Keratinocyte (primary cell): ENCODE results near the gene LDLRAD4. TPM values are rescaled to one million over a fixed set of nuclear protein-coding genes. Genes with fewer than 3 reads are reported as not detected.
"Not testable (repeated sequence)": the region's sequence is repeated elsewhere in the genome, so short reads cannot be mapped to it uniquely, and the experiment has no call there.

Experiments used
- DNase-seq: peaks from one replicate; pipeline ENCODE4 v3.0.0-alpha.2; 2011; ENCODE audit warnings: low read depth, missing footprints, low spot score
- FAIRE-seq: peaks from 2 replicates; lab custom pipeline; 2011; peaks lifted over from hg19 to GRCh38; lab: Jason Lieb, UNC
- H2AFZ ChIP-seq: 2 replicates; pipeline ENCODE4 v1.6.0; 2012; ENCODE audit warnings: low read length, control low read depth, inconsistent platforms; ENCODE audit not compliant: control insufficient read depth
- H3K27ac ChIP-seq: 2 replicates; pipeline ENCODE4 v1.5.1; 2011; ENCODE audit warnings: low read length; ENCODE audit not compliant: control insufficient read depth, insufficient read depth
- H3K27me3 ChIP-seq: 3 replicates; pipeline ENCODE4 v1.6.0; 2011; ENCODE audit warnings: low read length; ENCODE audit not compliant: control insufficient read depth, insufficient read depth; ENCODE audit errors: extremely low read depth
- H3K36me3 ChIP-seq, 2 experiments: 2 replicates in 1 of 2; 3 replicates in 1 of 2; pipeline ENCODE4 v1.5.1; 2011; ENCODE audit warnings: low read length in 2 of 2, mild to moderate bottlenecking in 1 of 2; ENCODE audit not compliant: control insufficient read depth in 2 of 2, insufficient read depth in 2 of 2; ENCODE audit errors: extremely low read depth in 1 of 2
- H3K4me1 ChIP-seq: 3 replicates; pipeline ENCODE4 v1.5.1; 2011; ENCODE audit warnings: low read length; ENCODE audit not compliant: control insufficient read depth, insufficient read depth; ENCODE audit errors: extremely low read depth
- H3K4me2 ChIP-seq: 3 replicates; pipeline ENCODE4 v1.6.0; 2011; ENCODE audit warnings: low read depth, low read length; ENCODE audit not compliant: control insufficient read depth, insufficient read depth; ENCODE audit errors: extremely low read depth
- H3K4me3 ChIP-seq, 3 experiments: fragments of 200-600 bp in 1 of 3; sonication (generic) in 1 of 3; 2 replicates in 2 of 3; 3 replicates in 1 of 3; pipeline ENCODE4 v1.5.1; 2011 to 2016; ENCODE audit warnings: low read length in 3 of 3, mild to moderate bottlenecking in 3 of 3, control low read depth in 2 of 3, inconsistent platforms in 1 of 3, low read depth in 1 of 3, mixed read lengths in 1 of 3, mixed run types in 1 of 3, moderate library complexity in 1 of 3; ENCODE audit not compliant: control insufficient read depth in 2 of 3, insufficient read depth in 2 of 3; ENCODE audit errors: extremely low read depth in 1 of 3
- H3K79me2 ChIP-seq: 2 replicates; pipeline ENCODE4 v1.6.0; 2012; ENCODE audit warnings: low read length; ENCODE audit not compliant: control insufficient read depth, insufficient read depth
- H3K9ac ChIP-seq: 3 replicates; pipeline ENCODE4 v1.6.0; 2011; ENCODE audit warnings: low read length; ENCODE audit not compliant: control insufficient read depth, insufficient read depth; ENCODE audit errors: extremely low read depth
- H3K9me1 ChIP-seq: 3 replicates; pipeline ENCODE4 v1.6.0; 2011; ENCODE audit warnings: low read length; ENCODE audit not compliant: control insufficient read depth, insufficient read depth; ENCODE audit errors: extremely low read depth
- H3K9me3 ChIP-seq: 2 replicates; pipeline ENCODE4 v1.5.1; 2012; ENCODE audit warnings: low read depth, low read length; ENCODE audit not compliant: control insufficient read depth
- H4K20me1 ChIP-seq: 3 replicates; pipeline ENCODE4 v1.6.0; 2011; ENCODE audit warnings: low read length; ENCODE audit not compliant: control insufficient read depth, insufficient read depth; ENCODE audit errors: extremely low read depth
- EZH2 ChIP-seq: IDR thresholded peaks from one replicate; pipeline ENCODE4 v1.6.1; 2012; ENCODE audit warnings: inconsistent platforms, mild to moderate bottlenecking, low read length, moderate library complexity
- dilution Hi-C: fragments of 300-500 bp; cut with MboI; formaldehyde crosslinking; loops from one replicate; pipeline ENCODE4 v1.7.0; 2020; ENCODE audit warnings: low sequenced_read_pairs; ENCODE audit not compliant: extremely low pct_ligation_motif_present
- polyA plus RNA-seq, 5 experiments: library from polyadenylated mRNA; depleted of rRNA in 3 of 5; stranded (reverse) in 3 of 5; stranded (forward) in 1 of 5; unstranded in 1 of 5; fragments of >200 nt; gene quantifications; 1 replicate in 1 of 5; 2 replicates in 3 of 5; 3 replicates in 1 of 5; pipeline versions ENCODE4 v1.2.1 to v1.2.3, GENCODE V29; 2011 to 2012; ENCODE audit warnings: missing spikeins in 2 of 5, low read depth in 1 of 5, low replicate concordance in 1 of 5
- TF ChIP-seq, protein P1 (sequence below), 3 experiments: IDR thresholded peaks in 1 of 3; conservative IDR thresholded peaks in 1 of 3; optimal IDR thresholded peaks in 1 of 3; 2 replicates in 2 of 3; 3 replicates in 1 of 3; pipeline versions ENCODE3 to v1.5.1; 2011; ENCODE audit warnings: low read length in 3 of 3, mild to moderate bottlenecking in 3 of 3, moderate library complexity in 2 of 3, control low read depth in 1 of 3, inconsistent platforms in 1 of 3; ENCODE audit not compliant: insufficient read depth in 2 of 3; ENCODE audit errors: extremely low read depth in 1 of 3

Gene LDLRAD4
- polyA plus RNA-seq, 1 donor (not counting 4 experiments of a cell fraction or from before 2014, with no cell fraction given) = not detected

DNA sequence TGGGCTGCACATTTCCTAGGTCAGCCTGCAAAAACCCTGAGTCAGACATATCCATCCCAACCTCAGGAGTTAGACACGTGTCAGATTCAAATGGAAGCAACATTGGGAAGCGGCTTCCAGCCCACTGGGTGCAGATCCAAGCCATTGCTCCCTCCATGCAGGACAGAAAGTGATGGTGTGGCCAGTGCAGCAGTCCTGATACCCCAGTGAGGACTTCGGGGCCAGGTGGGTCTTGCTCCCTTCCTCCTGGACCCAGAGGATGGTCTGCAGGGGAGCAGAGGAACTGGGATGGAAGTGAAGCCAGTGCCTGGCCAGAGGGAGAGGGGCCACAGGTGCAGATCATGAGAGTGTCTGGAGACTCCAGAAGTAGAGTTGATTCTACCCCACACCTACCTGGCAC, 255.8 kb downstream of the LDLRAD4 start:
- FAIRE-seq = no peak

DNA sequence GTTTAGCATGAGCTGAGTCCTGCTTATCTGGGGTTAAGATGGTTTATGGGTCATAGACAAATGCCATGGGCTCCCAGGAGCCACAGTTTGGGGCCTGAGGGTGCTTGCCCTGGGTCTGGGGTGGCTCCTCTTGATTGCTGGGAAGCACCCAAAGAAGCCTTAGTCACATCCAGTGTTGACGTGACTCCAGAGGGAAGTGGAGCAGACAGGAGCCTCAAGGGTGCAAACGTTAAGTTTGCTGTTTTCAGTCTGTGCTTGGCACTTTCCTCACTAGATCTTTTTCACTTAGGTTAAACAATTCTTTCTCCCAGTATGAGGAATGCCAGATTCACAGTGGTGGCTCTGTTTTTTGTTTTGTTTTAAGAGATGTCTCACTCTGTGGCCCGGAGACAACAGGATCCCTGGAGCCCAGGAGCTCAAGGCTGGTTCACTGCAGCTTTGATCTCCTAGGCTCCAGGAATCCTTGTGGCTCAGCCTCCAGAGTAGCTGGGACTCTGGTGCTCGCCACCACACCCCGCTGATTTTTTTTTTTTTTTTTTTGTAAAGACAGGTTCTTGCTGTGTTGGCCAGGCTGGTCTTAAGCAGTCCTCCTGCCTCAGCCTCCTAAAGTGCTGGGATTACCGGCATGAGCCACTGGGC, 256.5 kb downstream of the LDLRAD4 start:
- H3K36me3 ChIP-seq = no peaks in the 10 kb centered on the region
- TF ChIP-seq EZH2 = no peak
- TF ChIP-seq, protein P1, sequence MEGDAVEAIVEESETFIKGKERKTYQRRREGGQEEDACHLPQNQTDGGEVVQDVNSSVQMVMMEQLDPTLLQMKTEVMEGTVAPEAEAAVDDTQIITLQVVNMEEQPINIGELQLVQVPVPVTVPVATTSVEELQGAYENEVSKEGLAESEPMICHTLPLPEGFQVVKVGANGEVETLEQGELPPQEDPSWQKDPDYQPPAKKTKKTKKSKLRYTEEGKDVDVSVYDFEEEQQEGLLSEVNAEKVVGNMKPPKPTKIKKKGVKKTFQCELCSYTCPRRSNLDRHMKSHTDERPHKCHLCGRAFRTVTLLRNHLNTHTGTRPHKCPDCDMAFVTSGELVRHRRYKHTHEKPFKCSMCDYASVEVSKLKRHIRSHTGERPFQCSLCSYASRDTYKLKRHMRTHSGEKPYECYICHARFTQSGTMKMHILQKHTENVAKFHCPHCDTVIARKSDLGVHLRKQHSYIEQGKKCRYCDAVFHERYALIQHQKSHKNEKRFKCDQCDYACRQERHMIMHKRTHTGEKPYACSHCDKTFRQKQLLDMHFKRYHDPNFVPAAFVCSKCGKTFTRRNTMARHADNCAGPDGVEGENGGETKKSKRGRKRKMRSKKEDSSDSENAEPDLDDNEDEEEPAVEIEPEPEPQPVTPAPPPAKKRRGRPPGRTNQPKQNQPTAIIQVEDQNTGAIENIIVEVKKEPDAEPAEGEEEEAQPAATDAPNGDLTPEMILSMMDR (optimal IDR thresholded peaks at IDR 0.05 in 1 of 3, IDR thresholded peaks at IDR 0.05 in 1 of 3, conservative IDR thresholded peaks at IDR 0.05 in 1 of 3; ENCODE audit: extremely low read depth in 1 of 3, insufficient read depth in 2 of 3, low read length in 3 of 3) = no peak
- H3K27ac ChIP-seq = no peak overlapping the region
- no peaks in the 10 kb centered on the region for H3K79me2 ChIP-seq
- no peak overlapping the region for H3K9ac ChIP-seq
- dilution Hi-C loops = no loop called here
- H3K27me3 ChIP-seq = no peaks in the 10 kb centered on the region
- H3K4me1 ChIP-seq = no peaks in the 10 kb centered on the region
- H4K20me1 ChIP-seq = no peaks in the 10 kb centered on the region
- no peak overlapping the region for H3K4me2 ChIP-seq
- FAIRE-seq (no peak), DNase-seq (no peak)
- H3K9me3 ChIP-seq = no peaks in the 10 kb centered on the region
- no peaks in the 10 kb centered on the region for H3K9me1 ChIP-seq
- no peak overlapping the region for H2AFZ ChIP-seq
- no peak overlapping the region for H3K4me3 ChIP-seq

More for the DNA sequence above, 255.8 kb downstream of the LDLRAD4 start:
- Histone ChIP-seq H3K9me1 (no peaks in the 10 kb centered on the region), H3K4me3 (no peak overlapping the region), H3K4me1 (no peaks in the 10 kb centered on the region), H2AFZ (no peak overlapping the region), H3K27me3 (no peaks in the 10 kb centered on the region), H3K27ac (no peak overlapping the region), H3K9me3 (no peaks in the 10 kb centered on the region), H3K36me3 (no peaks in the 10 kb centered on the region), H4K20me1 (no peaks in the 10 kb centered on the region), H3K79me2 (no peaks in the 10 kb centered on the region), H3K4me2 (no peak overlapping the region), H3K9ac (no peak overlapping the region)
- no peak for TF ChIP-seq EZH2
- TF ChIP-seq, protein P1 (optimal IDR thresholded peaks at IDR 0.05 in 1 of 3, IDR thresholded peaks at IDR 0.05 in 1 of 3, conservative IDR thresholded peaks at IDR 0.05 in 1 of 3; ENCODE audit: extremely low read depth in 1 of 3, insufficient read depth in 2 of 3, low read length in 3 of 3) = no peak
- DNase-seq = no peak
- dilution Hi-C loops = no loop called here

DNA sequence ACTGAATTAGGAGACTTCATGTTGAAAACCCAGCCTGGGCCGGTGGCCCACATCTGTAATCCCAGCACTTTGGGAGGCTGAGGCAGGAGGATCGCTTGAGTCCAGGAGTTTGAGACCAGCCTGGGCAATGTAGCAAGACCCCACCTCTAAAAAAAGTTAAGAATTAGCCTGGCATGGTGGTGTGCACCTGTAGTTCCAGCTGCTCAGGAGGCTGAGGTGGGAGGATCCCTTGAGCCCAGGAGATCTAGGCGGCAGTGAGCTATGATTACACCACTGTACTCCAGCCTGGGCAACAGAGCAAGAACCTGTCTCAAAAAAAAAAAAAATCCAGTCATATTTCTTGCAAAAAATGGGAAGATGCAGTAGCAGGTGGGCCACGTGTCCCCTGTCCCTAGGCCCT, 257.8 kb downstream of the LDLRAD4 start:
- H3K9me3 ChIP-seq, H2AFZ ChIP-seq, H3K4me3 ChIP-seq, H3K4me1 ChIP-seq, H3K9ac ChIP-seq, H3K79me2 ChIP-seq, FAIRE-seq, H3K4me2 ChIP-seq, H4K20me1 ChIP-seq, H3K27me3 ChIP-seq, H3K27ac ChIP-seq, H3K36me3 ChIP-seq, DNase-seq, dilution Hi-C loops, H3K9me1 ChIP-seq: not testable (repeated sequence)
